Epithelial cell of esophagus (primary cell): ENCODE results near the gene PDE11A.

Experiments used
- DNase-seq: peaks from one replicate; pipeline ENCODE4 v3.0.0; 2010; ENCODE audit warnings: low read depth
- H3K4me3 ChIP-seq: 2 replicates; pipeline ENCODE4 v1.5.1; 2011; ENCODE audit warnings: mild to moderate bottlenecking, low read length, control low read depth
- TF ChIP-seq, protein P1 (sequence below): IDR thresholded peaks from 2 replicates; pipeline ENCODE4 v1.5.1; 2011; ENCODE audit warnings: low read depth, mild to moderate bottlenecking, low read length, control low read depth, inconsistent platforms; ENCODE audit not compliant: insufficient read depth; ENCODE audit errors: missing control alignments

PDE11A gene

DNA sequence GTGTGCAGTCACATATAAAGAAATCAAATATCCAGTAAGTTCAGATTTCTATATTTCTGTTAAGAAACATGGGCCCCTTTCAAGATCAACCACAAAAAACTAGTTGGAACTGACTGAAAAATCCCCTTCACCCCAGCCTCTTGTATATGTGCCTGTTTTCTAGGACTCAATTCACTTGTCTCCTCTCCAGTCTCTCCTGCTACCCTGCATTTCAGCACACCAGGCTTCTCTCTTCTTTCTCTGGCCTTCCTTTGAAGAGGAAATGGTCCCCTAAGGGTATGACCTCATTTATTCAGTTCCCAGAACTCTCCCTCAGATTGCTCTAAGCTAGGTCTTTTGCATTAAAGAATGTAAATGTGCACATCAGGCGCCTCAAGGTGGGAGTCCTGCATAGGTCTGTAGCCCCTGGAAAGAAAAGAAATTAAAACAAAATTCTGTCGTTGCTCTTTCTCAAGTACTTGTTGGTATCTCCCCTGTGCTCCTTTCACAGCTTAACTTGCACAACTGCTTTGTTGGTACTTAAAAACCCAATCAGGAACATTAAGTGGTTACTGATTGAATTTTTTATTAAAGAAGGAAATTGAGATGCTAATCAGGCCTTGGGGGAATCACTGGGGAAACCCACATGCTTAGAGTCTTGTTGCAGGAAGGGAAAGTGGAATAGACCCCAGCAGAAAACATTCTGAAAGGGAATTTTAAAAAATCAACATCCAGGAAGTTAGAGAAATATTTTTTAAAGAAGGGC, 401.6 kb downstream of the PDE11A start:
- no peak overlapping the region for H3K4me3 ChIP-seq
- no peak for DNase-seq
- TF ChIP-seq, protein P1, sequence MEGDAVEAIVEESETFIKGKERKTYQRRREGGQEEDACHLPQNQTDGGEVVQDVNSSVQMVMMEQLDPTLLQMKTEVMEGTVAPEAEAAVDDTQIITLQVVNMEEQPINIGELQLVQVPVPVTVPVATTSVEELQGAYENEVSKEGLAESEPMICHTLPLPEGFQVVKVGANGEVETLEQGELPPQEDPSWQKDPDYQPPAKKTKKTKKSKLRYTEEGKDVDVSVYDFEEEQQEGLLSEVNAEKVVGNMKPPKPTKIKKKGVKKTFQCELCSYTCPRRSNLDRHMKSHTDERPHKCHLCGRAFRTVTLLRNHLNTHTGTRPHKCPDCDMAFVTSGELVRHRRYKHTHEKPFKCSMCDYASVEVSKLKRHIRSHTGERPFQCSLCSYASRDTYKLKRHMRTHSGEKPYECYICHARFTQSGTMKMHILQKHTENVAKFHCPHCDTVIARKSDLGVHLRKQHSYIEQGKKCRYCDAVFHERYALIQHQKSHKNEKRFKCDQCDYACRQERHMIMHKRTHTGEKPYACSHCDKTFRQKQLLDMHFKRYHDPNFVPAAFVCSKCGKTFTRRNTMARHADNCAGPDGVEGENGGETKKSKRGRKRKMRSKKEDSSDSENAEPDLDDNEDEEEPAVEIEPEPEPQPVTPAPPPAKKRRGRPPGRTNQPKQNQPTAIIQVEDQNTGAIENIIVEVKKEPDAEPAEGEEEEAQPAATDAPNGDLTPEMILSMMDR: no peak

DNA sequence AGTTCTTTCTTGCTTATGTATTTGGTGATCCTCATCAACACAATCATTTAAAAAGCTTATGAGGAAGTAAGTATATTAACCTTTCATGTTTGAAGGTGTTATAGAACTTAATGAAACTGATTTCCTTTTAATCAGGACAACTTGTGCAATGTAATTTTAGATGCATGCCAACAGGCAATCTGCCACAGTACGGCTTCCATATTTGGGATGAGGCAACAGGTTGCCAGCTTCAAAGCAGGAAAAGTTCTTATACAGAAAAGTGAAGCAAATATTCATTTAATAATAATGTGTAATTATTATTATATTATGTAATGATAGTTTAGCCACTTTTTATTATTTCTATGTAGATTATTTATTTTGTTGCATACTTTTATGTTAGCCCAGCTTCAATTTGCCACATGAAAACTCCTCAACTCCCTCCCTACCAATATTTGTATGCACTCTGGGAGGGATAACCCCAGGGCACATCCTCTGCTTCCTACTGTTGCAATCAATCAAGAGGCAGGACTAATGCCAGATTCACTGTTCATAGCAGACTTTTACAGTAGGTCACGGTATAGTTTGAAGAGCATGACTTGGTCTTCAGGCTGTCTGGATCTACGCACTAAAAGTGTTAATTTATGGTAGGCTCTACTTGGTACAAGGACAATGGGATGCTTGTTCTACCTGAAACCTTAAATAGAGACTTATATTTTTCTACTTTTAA, 402.8 kb downstream of the PDE11A start:
- peak; percentile 41 for DNase-seq
- TF ChIP-seq, protein P1: no peak
- H3K4me3 ChIP-seq: no peak overlapping the region

DNA sequence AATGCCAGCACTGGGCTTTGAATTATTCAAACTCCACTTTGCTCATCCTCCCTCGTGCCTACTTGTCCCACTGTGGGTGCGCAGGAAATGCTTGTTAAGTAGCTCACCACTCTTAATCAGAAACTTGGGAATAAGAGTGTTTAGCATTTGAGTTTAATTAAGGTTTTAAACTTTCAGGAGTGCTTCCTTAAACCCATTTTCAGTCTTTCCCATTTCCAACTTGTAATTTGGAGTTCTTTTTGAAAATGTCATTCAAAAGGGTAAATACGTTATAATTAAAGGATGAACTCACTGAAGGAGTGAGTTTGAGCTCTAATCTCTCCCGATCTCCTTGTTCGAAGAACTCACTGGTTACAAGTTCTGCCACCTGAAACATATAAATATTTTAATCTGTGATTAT, 403.4 kb downstream of the PDE11A start:
- DNase-seq: no peak
- TF ChIP-seq, protein P1: no peak
- H3K4me3 ChIP-seq: no peak overlapping the region

DNA sequence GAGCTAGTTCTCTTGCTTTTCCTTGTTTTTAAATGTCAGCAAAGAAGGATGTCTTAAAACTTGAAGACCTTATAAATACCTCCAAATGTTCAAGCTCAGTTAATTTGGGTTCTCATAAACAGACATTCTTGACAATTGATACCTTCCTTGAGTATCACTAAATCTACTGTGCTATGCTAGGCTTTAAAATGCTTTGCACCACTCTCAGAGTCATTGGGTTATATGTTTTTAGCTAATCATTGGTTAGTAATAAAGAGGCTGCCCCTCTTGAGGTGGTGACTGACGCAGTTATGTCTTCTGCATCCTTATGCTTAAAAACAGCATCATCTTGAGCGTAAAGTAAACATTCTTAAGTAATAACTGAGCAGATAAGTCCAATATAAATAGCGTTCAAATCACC, 404.0 kb downstream of the PDE11A start:
- H3K4me3 ChIP-seq: no peak overlapping the region
- DNase-seq: no peak
- TF ChIP-seq, protein P1: no peak

DNA sequence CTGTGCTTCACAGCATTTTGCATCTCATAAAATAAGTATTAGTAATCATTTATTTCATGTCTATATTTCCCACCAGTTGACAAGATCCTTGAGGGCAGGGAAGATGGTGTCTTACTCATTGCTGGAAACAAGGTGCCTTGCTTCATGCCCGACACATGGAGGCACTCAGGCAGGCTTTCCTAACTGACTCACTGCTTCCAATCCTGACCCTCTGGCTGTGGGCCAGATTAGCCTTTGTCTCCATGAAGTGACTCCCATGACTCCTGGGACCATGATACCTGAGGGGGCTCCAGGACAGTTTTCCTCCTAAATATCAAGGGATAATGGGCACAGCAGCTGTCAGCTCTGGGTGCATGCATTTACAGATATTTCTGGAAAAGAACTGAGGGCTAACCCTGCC, 405.0 kb downstream of the PDE11A start:
- peak; percentile 52 for DNase-seq

DNA sequence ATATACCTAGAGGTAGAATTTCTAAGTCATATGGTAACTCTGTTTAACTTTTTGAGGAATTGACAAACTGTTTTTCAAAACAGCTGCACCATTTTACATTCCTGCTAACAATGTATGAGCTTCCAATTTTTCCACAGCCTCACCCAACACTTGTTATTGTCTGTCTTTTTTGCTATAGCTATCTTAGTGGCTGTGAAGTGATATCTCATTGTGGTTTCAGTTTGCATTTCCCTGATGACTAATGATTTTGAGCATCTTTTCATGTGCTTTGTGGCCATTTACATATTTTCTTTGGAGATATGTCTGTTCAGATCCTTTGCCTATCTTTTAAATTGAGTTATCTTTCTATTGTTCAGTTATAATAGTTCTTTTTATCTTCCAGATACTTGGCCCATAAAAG, 406.2 kb downstream of the PDE11A start:
- no peak for DNase-seq
- H3K4me3 ChIP-seq: no peak overlapping the region
- TF ChIP-seq, protein P1: no peak

More for the DNA sequence above, 405.0 kb downstream of the PDE11A start:
- TF ChIP-seq, protein P1: no peak
- no peak overlapping the region for H3K4me3 ChIP-seq
